NOMO-1 treated with dmso at 0.1 percent for 144 hours (cell line): Measurements from ENCODE around the gene KDR.

Experiments used
- DNase-seq: peaks from one replicate; lab custom pipeline; 2025; ENCODE audit not compliant: unreplicated experiment; lab: John Stamatoyannopoulos, UW

KDR gene

GRCh38 chr4:55124322-55125076, 896 bp downstream of the KDR start:
- no peak for DNase-seq

DNA sequence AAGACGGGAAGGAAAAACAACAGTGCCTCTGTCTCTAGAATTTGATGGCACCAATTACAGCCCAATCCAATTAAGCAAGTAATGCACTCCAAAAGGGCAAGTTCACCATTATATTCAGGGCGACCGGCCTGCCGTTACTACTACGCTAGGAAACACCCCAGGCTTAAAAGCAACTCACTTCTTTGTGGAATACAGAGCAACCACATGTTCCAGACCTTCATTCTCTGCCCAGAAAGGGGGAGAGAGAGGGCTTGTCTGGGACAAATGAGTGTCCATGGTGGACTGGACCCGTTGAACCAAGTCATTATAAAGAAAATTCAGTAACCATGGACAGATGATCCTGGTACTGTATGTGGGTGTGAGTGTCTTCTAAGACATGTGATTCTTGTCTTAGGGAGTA, 1.6 kb downstream of the KDR start:
- no peak for DNase-seq

DNA sequence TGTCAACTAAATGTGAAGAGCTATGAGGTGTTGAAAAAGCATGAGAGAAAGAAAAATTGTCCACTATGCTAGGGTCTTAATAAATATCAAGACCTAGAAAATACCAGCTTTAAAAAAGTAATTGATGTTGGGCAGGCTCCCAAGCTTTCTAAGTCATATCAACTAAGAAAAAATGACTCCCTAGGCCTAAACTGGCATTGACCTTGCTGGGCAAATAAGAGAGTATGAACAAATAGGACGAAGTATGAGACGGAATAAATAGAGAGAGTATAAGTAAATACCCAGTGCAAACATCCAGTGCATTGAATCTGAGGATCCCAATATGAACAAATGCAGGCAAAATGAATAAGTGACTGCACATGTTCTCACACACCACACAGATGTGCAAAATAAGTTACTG, 3.2 kb downstream of the KDR start:
- no peak for DNase-seq

DNA sequence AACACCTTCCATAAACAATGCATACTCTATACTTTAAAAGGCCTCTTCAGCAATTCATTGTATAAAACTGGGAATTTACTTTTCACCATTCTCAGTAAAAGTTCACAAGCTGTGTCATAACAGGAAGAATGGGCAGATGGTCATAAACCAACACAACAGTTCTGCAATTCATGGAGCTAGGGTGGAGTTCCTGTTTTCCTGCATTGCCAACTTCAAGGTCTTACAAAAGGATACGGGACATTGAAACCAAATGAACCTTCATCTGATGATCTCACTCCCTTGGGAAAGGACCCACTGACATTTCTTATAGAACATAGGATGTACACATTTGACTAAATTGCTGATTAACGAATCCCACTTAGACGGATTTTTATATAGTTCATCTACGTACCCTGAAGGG, 4.1 kb downstream of the KDR start:
- DNase-seq, result no peak

DNA sequence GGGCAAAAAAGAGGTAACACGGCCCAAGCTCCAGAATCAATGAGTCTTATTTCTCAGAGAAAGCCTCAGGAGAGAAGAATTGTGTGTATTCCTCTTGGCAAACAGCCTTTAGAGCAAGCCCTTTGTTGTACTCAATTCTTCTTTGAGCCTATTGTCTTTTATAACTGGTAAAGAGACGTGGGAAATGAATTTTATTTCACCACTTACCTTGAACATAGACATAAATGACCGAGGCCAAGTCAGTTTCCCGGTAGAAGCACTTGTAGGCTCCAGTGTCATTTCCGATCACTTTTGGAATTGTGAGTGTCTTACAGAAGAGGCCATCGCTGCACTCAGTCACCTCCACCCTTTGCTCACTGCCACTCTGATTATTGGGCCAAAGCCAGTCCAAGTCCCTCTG, 7.0 kb downstream of the KDR start:
- DNase-seq, result no peak

DNA sequence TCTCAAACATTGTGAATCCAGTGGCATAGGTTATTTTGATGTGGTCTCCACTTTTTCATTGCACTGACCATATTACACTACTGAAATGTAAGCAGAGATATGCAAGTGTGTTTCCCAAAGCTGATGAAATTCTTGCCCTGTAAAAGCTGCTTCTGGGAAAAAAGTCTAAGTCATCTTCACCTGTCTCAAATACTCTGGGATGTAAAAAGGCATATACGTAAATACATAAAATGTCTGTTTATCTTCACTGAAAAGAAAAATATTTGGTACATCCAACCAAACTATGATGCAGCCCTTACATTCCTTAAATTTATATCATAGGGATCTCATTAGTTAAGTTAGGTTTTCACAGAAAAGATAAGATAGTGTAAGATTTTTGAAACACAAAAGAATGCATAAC, 7.9 kb downstream of the KDR start:
- no peak for DNase-seq

DNA sequence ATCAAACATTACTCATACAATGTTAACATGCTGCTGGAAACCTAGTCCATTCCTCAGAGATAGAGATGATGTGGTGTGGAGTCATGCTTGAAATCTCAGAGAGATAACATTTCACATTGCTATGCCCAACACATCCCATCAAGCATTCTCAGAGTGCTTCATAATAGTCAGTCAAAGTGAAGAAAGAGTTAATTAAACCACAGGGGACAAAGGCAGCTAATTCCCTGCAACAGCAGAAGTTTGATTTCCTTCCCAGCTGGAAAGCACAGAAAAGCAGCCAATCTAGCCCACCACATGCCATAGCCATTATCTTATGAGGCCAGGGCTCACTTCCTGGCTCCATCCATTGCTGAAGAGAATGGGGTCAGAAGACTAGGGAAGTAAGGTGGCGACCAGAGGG, 8.9 kb downstream of the KDR start:
- DNase-seq, result no peak

- no peak for DNase-seq
These were observed 13.8 kb downstream of the KDR start for GRCh38 chr4:55111601-55112000.

GRCh38 chr4:55110131-55110530, 15.3 kb downstream of the KDR start:
- no peak for DNase-seq

GRCh38 chr4:55107054-55107453, 18.3 kb downstream of the KDR start:
- DNase-seq, result no peak

DNA sequence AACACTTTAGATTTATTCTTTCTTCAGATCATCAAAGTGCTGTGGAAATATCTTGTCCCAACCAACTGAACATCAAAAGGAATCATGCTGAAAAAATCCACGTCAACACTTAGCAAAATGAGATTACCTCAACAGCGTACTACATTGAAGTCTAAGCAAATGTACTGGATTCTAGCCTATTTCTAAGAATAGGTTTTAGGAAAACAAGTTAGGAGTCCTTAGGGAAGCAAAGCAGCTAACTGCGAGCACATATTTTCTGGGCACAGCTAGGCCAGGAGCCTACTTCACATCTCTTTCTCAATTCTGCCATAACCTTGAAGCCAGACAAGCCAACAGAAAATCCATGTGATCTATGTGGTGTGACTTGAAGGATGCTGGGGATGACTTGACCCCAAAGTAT, 22.2 kb downstream of the KDR start:
- DNase-seq, result no peak

GRCh38 chr4:55099816-55100215, 25.6 kb downstream of the KDR start:
- DNase-seq, result no peak

DNA sequence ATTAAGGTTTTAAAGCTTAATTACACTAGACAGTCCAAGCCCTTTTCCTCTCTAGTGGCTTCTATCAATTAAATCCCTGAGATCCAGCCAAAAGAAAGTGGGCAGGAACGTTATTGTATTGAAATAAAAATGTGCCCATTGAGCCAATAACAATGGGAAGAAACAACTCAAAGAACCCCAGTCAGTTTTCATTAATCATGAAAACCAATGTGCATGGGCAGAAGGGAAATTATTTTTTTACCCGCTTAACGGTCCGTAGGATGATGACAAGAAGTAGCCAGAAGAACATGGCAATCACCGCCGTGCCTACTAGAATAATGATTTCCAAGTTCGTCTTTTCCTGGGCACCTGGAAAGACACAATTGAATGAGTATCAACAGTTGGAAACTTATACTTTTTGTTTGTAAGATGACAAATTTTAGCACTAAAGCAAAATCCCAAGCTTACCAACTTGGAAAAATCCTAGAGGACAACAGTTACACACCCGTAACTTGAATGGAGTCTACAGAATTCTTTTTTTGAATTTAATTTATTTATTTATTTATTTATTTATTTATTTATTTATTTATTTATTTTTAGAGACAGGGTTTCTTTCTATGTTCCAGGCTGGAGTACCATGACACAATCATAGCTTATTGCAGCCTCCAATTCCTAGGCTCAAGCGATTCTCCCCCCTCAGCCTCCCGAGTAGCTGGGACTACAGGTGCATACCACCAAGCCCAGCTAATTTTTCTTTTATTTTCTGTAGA, 26.8 kb downstream of the KDR start:
- no peak for DNase-seq

DNA sequence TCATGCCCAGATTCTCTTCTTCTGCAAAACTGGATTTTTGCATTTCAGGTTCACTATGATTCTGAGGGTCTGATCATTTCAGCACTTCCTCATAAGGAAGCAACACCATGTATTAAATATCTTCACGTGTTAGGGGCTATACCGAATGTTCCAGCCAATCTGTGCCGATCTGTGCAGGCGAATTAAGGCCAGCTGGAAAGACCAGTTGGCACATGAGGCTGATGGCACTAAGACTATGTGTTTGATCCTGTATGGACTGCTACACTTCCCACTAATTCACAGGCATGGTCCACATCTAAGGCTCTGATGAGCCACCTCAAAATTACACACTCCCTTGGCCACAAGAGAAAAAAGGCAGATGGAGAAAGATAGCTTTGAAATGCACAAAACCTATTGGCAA, 28.8 kb downstream of the KDR start:
- DNase-seq, result no peak

- DNase-seq, result no peak
These were observed 29.4 kb downstream of the KDR start for GRCh38 chr4:55096045-55096444.

GRCh38 chr4:55092504-55092903, 32.9 kb downstream of the KDR start:
- no peak for DNase-seq

DNA sequence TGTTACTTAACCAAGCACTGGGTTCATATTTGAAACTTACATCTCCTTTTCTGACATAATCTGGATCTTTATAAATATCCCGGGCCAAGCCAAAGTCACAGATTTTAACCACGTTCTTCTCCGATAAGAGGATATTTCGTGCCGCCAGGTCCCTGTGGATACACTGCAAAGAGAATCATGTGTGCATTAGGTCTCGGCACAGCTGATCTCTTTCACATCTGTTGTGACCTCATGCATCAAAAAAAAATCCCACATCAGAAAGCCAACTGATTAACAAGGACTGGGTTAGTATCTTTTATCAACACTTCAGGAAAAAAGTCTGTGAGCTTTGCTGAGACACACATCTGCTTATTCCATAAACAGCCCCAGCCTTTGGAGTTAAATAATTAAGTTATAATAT, 35.5 kb downstream of the KDR start:
- no peak for DNase-seq

GRCh38 chr4:55087913-55088260, 37.5 kb downstream of the KDR start:
- no peak for DNase-seq

DNA sequence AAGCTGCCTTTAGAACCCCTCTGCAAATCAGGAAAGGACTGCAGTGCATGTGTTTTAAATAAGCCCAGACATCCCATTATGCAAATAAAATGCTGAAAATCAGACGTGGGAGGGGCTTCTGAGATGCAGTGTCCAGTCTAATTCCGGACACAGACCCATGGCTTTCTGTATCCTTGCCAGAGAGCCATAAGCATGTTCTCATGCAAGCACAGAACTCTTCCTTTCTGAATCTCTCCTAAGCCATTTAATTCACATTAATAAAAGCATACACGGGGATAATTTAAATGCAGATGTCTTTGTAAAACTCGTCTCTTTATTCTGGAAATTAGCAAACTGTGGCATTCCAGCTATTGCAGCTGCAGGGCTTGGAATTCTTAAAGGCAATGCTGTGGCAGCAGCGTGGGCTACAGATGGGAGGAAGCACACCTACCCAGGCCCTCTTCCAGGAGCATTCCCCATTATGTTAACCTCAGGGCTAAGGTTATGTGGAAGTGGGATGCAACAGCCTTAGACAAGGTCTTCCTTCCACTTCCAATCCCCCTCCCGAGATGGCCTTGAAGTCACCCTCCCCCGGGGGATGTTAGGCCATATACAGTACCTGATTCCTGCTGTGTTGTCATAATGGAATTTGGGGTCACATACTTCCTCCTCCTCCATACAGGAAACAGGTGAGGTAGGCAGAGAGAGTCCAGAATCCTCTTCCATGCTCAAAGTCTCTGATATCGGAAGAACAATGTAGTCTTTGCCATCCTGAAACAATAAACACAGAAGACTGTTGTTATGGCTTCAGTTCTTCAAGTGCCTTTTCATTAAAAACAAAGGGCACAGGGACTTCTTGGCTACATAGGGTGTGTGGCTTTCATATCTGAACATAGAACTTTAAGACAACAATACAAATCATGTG, 38.1 kb downstream of the KDR start:
- DNase-seq, result no peak

DNA sequence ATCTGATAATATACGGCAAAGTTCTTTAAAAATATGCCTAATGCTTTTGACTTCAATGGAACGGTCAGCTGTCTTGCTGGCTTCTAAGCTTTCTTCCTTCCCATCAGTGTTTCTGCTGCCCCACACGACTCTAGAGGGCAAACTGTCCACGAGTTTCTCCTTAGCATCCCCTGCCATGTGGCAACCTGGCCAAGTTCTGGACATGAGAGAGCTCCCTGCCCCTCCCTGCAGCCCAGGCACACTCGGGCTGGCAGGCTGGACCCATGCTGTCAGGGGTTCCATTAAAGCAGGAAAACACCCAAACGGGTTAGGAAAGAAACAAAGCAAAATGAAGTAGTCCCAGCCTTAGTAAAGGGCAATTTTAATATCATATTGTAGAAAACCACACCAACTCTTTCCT, 38.8 kb downstream of the KDR start:
- DNase-seq, result no peak

DNA sequence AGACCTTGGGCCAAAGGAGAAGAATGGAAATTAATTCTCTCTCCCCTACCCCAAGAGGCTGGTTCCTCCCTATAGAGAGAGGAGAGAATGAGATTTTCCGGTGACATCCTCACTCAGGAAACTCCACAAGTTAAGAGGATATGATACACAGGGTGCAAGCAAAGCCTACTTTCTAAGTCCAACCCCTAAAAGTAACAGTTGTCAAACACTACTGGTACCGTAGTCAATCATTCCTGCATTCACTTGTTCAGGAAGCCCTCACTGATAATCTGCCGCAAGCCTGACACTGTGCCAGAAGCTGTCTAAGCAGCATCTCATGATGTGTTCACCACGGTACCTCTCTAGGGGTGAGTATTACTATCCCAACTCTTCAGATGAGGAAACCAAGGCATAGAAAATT, 41.7 kb downstream of the KDR start:
- no peak for DNase-seq

DNA sequence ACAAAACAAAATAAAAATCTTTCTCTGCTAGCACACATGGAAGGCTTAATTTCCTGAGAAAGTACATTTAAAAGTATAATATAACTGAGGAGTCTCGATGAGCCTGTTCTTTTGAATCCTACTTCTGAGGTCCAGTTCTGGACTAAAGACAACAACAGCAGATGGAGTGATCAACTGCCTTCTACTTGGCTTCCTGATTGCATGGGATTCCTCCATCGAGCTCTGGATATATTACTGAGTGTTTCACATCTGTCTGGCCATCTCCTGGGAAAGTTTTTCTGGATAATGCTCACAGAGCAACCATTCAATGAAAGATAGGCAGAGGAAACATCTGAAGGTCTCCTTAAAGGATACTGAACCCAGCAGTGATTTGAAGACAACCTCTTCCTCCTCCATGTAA, 42.6 kb downstream of the KDR start:
- DNase-seq, result no peak
